ENCODE results near the gene APOO.

Gene APOO

GRCh38 chrX:23939203-23939602, 31.5 kb upstream of the APOO start:
- TF ChIP-seq CTCF (conservative IDR thresholded peaks at IDR 0.05): no peak
- no peak for TF ChIP-seq ZFX (IDR thresholded peaks at IDR 0.05)
- H3K27ac ChIP-seq: no peak overlapping the region

GRCh38 chrX:23938690-23939089, 31.0 kb upstream of the APOO start:
- no peak for TF ChIP-seq CTCF (conservative IDR thresholded peaks at IDR 0.05)
- H3K27ac ChIP-seq: no peak overlapping the region

GRCh38 chrX:23937100-23937499, 29.4 kb upstream of the APOO start:
- no peak overlapping the region for H3K27ac ChIP-seq
- TF ChIP-seq CTCF (conservative IDR thresholded peaks at IDR 0.05) (no peak), ZFX (IDR thresholded peaks at IDR 0.05) (no peak)

GRCh38 chrX:23936180-23936579, 28.4 kb upstream of the APOO start:
- H3K27ac ChIP-seq: no peak overlapping the region
- TF ChIP-seq CTCF (conservative IDR thresholded peaks at IDR 0.05) (no peak), ZFX (IDR thresholded peaks at IDR 0.05) (no peak)

GRCh38 chrX:23935106-23935505, 27.4 kb upstream of the APOO start:
- H3K27ac ChIP-seq: no peak overlapping the region
- TF ChIP-seq ZFX (IDR thresholded peaks at IDR 0.05) (no peak), CTCF (conservative IDR thresholded peaks at IDR 0.05) (no peak)

- TF ChIP-seq ZFX (IDR thresholded peaks at IDR 0.05) (no peak), CTCF (conservative IDR thresholded peaks at IDR 0.05) (no peak)
- no peak overlapping the region for H3K27ac ChIP-seq
Observed at GRCh38 chrX:23932046-23932445, 24.3 kb upstream of the APOO start.

GRCh38 chrX:23930894-23931604, 23.3 kb upstream of the APOO start:
- no peak overlapping the region for H3K27ac ChIP-seq

More at GRCh38 chrX:23930894-23931604, 23.3 kb upstream of the APOO start:
- no peak for TF ChIP-seq CTCF (conservative IDR thresholded peaks at IDR 0.05)
- no peak for TF ChIP-seq ZFX (IDR thresholded peaks at IDR 0.05)
